Thoracic aorta (tissue), 2 donors: Measurements from ENCODE around the gene ZFAND4. TPM values are rescaled to one million over a fixed set of nuclear protein-coding genes. Genes with fewer than 3 reads are reported as not detected.
"Not testable (repeated sequence)": the region's sequence is repeated elsewhere in the genome, so short reads cannot be mapped to it uniquely, and the experiment has no call there.

Experiments used
- ATAC-seq: fragments of 150-250 bp; one replicate; pipeline ENCODE4 v1.8.0; 2017; ENCODE audit warnings: low read depth; ENCODE audit not compliant: insufficient number of reproducible peaks, low FRiP score
- DNase-seq: peaks from one replicate; pipeline ENCODE4 v3.0.0-alpha.2; 2020; ENCODE audit warnings: low spot score
- H3K27ac ChIP-seq, 2 donors: fragments of 200-600 bp; sonication (generic); 1 replicate in 1 of 2; 2 replicates in 1 of 2; pipeline ENCODE4 v1.5.1; 2016; ENCODE audit warnings: mild to moderate bottlenecking in 2 of 2, moderate library complexity in 2 of 2
- H3K27me3 ChIP-seq: fragments of 200-600 bp; sonication (generic); replicated peaks from 2 replicates; pipeline ENCODE4 v1.6.0; 2016; ENCODE audit warnings: mild to moderate bottlenecking; ENCODE audit not compliant: insufficient read depth
- H3K36me3 ChIP-seq: fragments of 200-600 bp; sonication (generic); one replicate; pipeline ENCODE4 v1.5.1; 2016
- H3K4me1 ChIP-seq, 2 donors: fragments of 200-600 bp; sonication (generic); 1 replicate in 1 of 2; 2 replicates in 1 of 2; pipeline versions ENCODE4 v1.5.1 to v1.6.0; 2016; ENCODE audit warnings: low read depth in 2 of 2, mild to moderate bottlenecking in 1 of 2; ENCODE audit not compliant: control insufficient read depth in 1 of 2
- H3K4me3 ChIP-seq: fragments of 200-600 bp; sonication (generic); 2 replicates; pipeline ENCODE4 v1.5.1; 2016; ENCODE audit warnings: mild to moderate bottlenecking
- H3K9me3 ChIP-seq: fragments of 200-600 bp; sonication (generic); 2 replicates; pipeline ENCODE4 v1.5.1; 2016
- total RNA-seq, 2 donors: library from RNA; depleted of rRNA; stranded (reverse); fragments of >200 nt; gene quantifications; one replicate each; pipeline versions ENCODE4 v1.1.0 to v1.2.3, GENCODE V29; 2016
- TF ChIP-seq, protein P1 (sequence below): fragments of 200-600 bp; sonication (generic); IDR thresholded peaks from one replicate; pipeline ENCODE4 v1.5.1; 2019; ENCODE audit warnings: antibody characterized with exemption

ZFAND4 gene
- total RNA-seq, 2 donors from 2014 or later, result 10.3 to 40.4 TPM

DNA sequence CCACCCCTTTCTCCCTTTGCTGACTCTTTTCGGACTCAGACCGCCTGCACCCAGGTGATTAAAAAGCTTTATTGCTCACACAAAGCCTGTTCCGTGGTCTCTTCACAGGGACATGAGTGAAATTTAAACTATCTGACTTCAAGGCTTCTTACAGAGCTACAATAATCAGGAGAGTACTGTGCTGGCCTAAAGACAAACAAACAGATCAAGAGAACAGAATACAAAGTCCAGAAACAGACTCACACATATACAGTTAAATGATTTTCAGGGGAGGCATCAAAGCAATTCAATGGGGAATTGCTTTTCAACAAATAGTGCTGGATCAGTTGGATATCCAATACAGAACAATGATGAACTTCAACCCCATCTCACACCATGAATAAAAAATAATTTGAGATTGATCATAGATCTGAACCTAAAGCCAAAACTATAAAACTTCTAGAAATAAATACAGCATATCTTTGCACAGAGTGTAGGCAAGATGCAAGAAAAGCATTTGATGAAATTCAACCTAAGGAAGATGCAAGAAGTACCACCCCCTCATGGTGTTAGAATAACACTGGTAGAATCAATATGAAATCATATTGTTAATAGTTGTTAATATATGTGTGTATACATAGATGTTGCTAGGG lies 96.5 kb downstream of the ZFAND4 start:
- Histone ChIP-seq H3K4me3 (no peak overlapping the region), H3K36me3 (no peaks in the 10 kb centered on the region), H3K4me1 (no peaks in the 10 kb centered on the region), H3K27me3 (no peaks in the 10 kb centered on the region), H3K27ac (no peak overlapping the region), H3K9me3 (no peaks in the 10 kb centered on the region)
- ATAC-seq, result no peak
- DNase-seq, result no peak
- TF ChIP-seq, protein P1, sequence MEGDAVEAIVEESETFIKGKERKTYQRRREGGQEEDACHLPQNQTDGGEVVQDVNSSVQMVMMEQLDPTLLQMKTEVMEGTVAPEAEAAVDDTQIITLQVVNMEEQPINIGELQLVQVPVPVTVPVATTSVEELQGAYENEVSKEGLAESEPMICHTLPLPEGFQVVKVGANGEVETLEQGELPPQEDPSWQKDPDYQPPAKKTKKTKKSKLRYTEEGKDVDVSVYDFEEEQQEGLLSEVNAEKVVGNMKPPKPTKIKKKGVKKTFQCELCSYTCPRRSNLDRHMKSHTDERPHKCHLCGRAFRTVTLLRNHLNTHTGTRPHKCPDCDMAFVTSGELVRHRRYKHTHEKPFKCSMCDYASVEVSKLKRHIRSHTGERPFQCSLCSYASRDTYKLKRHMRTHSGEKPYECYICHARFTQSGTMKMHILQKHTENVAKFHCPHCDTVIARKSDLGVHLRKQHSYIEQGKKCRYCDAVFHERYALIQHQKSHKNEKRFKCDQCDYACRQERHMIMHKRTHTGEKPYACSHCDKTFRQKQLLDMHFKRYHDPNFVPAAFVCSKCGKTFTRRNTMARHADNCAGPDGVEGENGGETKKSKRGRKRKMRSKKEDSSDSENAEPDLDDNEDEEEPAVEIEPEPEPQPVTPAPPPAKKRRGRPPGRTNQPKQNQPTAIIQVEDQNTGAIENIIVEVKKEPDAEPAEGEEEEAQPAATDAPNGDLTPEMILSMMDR, result no peak

DNA sequence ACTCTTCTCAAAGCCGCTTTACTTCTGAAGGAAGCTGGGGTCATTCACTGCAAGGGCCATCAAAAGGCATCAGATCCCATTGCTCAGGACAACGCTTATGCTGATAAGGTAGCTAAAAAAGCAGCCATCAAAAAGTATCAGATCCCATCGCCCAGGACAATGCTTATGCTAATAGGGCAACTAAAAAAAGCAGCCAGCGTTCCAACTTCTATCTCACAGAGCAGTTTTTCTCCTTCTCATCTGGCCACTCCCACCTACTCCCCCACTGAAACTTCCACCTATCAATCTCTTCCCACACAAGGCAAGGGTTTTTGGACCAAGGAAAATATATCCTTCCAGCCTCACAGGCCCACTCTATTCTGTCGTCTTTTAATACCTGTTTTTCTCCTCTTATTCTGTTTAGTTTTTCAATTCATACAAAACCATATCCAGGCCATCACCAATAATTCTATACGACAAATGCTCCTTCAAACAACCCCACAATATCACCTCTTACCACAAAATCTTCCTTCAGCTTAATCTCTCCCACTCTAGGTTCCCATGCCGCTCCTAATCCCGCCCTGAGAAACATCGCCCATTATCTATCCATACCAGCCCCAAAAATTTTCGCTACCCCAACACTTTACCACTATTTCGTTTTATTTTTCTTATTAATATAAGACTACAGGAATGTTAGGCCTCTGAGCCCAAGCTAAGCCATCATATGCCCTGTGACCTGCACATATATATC lies 97.4 kb downstream of the ZFAND4 start:
- H3K4me1 ChIP-seq, H3K27ac ChIP-seq, H3K36me3 ChIP-seq, H3K9me3 ChIP-seq, DNase-seq, ATAC-seq, H3K27me3 ChIP-seq, H3K4me3 ChIP-seq: not testable (repeated sequence)

DNA sequence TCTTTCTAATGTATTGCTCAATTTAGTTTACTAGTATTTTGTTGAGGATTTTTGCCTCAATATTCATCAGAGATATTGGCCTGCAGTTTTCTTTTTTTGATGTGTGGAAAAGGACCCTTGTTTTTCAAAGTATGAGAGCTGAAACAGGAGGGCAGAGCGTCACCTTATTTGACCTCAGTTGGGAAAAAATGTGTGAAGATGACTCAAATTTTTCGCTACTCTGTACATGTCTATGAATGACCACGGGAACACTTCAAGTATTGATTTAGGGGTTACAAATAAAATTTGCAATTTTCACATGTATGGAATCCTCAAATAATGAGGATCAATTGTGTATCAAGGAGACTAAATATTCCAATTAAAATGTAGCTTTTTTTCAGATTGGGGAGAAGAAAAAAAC lies 103.1 kb downstream of the ZFAND4 start:
- Histone ChIP-seq H3K27ac (no peak overlapping the region), H3K4me3 (no peak overlapping the region), H3K27me3 (no peaks in the 10 kb centered on the region), H3K36me3 (no peaks in the 10 kb centered on the region), H3K9me3 (no peaks in the 10 kb centered on the region), H3K4me1 (no peaks in the 10 kb centered on the region)
- TF ChIP-seq, protein P1, result no peak
- DNase-seq (no peak), ATAC-seq (no peak)

DNA sequence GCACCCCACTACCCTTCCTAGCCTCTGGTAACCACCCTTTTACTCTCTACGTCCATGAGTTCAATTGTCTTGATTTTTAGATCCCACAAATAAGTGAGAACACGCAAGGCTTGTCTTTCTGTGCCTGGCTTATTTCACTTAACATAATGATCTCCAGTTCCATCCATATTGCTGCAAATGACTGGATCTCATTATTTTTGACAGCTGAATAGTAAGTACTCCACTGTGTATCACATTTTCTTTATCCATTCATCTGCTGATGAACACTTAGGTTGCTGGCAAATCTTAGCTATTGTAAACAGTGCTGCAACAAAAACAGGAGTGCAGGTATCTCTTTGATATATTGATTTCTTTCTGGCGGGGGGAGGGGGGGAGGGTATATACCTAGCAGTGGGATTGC lies 106.2 kb downstream of the ZFAND4 start:
- ATAC-seq (no peak), DNase-seq (no peak)
- TF ChIP-seq, protein P1, result no peak
- Histone ChIP-seq H3K27me3 (no peaks in the 10 kb centered on the region), H3K27ac (no peak overlapping the region), H3K4me3 (no peak overlapping the region), H3K4me1 (no peaks in the 10 kb centered on the region), H3K36me3 (no peaks in the 10 kb centered on the region), H3K9me3 (no peaks in the 10 kb centered on the region)

Other genes with a start within 250 kb of the ZFAND4 start
- 10 to 100 TPM; 24.2 to 40.6 TPM for gene WASHC2C, start 54.5 kb upstream of the ZFAND4 start, total RNA-seq
- gene AGAP4, start 174.7 kb upstream of the ZFAND4 start, total RNA-seq, result 10 to 100 TPM; 10.3 to 20.5 TPM